K562 (cell line): Measurements from ENCODE around the gene NRCAM. TPM values are rescaled to one million over a fixed set of nuclear protein-coding genes. Genes with fewer than 3 reads are reported as not detected.

Experiments used
- ATAC-seq: fragments of 200-7000 bp; cut with Tn5 transposase; 3 replicates; pipeline ENCODE4 v1.9.1; 2020; ENCODE audit warnings: moderate library complexity
- BruUV-seq: library from RNA; stranded (reverse); fragments of 400-500 nt; replicated peaks from 2 replicates; lab custom pipeline; 2021; lab: Mats Ljungman, UMichigan
- CTCF ChIA-PET: fragments of 300-600 bp; formaldehyde crosslinking; extraction: SDS; loops from one replicate; lab custom pipeline; 2021; ENCODE audit warnings: low intra/inter-chr PET ratio; lab: Yijun Ruan, JAX
- POLR2A ChIA-PET: fragments of 300-600, 350-650 bp; sonication (Branson Sonifier 250); formaldehyde crosslinking; extraction: SDS; loops from one replicate; lab custom pipeline; 2021; ENCODE audit warnings: antibody characterized with exemption, inconsistent platforms; lab: Yijun Ruan, JAX
- DNase-seq, 4 experiments: peaks; one replicate each; pipeline versions ENCODE4 v3.0.0 to v3.0.0-alpha.2; 2011 to 2018; ENCODE audit warnings: low spot score in 3 of 4, mixed read lengths in 3 of 4; ENCODE audit errors: extremely low read depth in 1 of 4
- FAIRE-seq: peaks from 2 replicates; lab custom pipeline; 2011; peaks lifted over from hg19 to GRCh38; lab: Jason Lieb, UNC
- H2AFZ ChIP-seq: 2 replicates; pipeline ENCODE4 v1.6.0; 2011; ENCODE audit warnings: low read depth, low read length, control low read depth, inconsistent platforms
- H3K27ac ChIP-seq: fragments of 200-600 bp; 3 replicates; pipeline ENCODE4 v1.8.0; 2011; ENCODE audit warnings: low read depth, mild to moderate bottlenecking, control low read depth, inconsistent platforms, low read length, moderate library complexity, mixed read lengths; ENCODE audit errors: extremely low read depth
- H3K27me3 ChIP-seq, 2 experiments: fragments of 300-600 bp in 1 of 2; 2 replicates in 1 of 2; 3 replicates in 1 of 2; pipeline versions ENCODE4 v1.6.0 to v1.8.0; 2011; ENCODE audit warnings: inconsistent platforms in 2 of 2, low read length in 2 of 2, mild to moderate bottlenecking in 1 of 2, mixed read lengths in 1 of 2, moderate library complexity in 1 of 2; ENCODE audit not compliant: control insufficient read depth in 2 of 2, insufficient read depth in 2 of 2
- H3K36me3 ChIP-seq: fragments of 300-600 bp; 3 replicates; pipeline ENCODE4 v1.8.0; 2011; ENCODE audit warnings: mild to moderate bottlenecking, low read length, inconsistent platforms; ENCODE audit not compliant: control insufficient read depth, insufficient read depth
- H3K4me1 ChIP-seq, 2 experiments: fragments of 200-600 bp in 1 of 2; replicated peaks in 1 of 2; 2 replicates in 1 of 2; 3 replicates in 1 of 2; pipeline versions ENCODE4 v1.5.1 to v1.8.0; 2011; ENCODE audit warnings: inconsistent platforms in 2 of 2, low read length in 2 of 2, mild to moderate bottlenecking in 1 of 2, mixed read lengths in 1 of 2, moderate library complexity in 1 of 2; ENCODE audit not compliant: control insufficient read depth in 2 of 2, insufficient read depth in 2 of 2
- H3K4me2 ChIP-seq: 2 replicates; pipeline ENCODE4 v1.6.1; 2011; ENCODE audit warnings: low read length, control low read depth, inconsistent platforms, mixed read lengths; ENCODE audit not compliant: insufficient read depth
- H3K4me3 ChIP-seq: fragments of 200-600 bp; sonication (generic), shearing (Covaris generic); 2 replicates; pipeline ENCODE4 v1.5.1; 2016; ENCODE audit warnings: control low read depth, inconsistent platforms
- H3K79me2 ChIP-seq: fragments of 200-600 bp; 3 replicates; pipeline ENCODE4 v1.8.0; 2011; ENCODE audit warnings: low read length, inconsistent platforms; ENCODE audit not compliant: control insufficient read depth, insufficient read depth
- H3K9ac ChIP-seq, 2 experiments: 2 replicates each; pipeline versions ENCODE4 v1.6.0 to v1.6.1; 2011; ENCODE audit warnings: low read depth in 2 of 2, low read length in 2 of 2, control low read depth in 1 of 2, inconsistent platforms in 1 of 2, mild to moderate bottlenecking in 1 of 2, mixed read lengths in 1 of 2; ENCODE audit not compliant: insufficient read depth in 1 of 2
- H3K9me1 ChIP-seq: one replicate; pipeline ENCODE4 v1.6.0; 2011; ENCODE audit warnings: inconsistent platforms, mild to moderate bottlenecking, low read length, moderate library complexity; ENCODE audit not compliant: control insufficient read depth, insufficient read depth
- H3K9me3 ChIP-seq: replicated peaks from 2 replicates; pipeline ENCODE4 v1.5.1; 2011; ENCODE audit warnings: low read depth, low read length, inconsistent platforms; ENCODE audit not compliant: control insufficient read depth, insufficient read depth
- H4K20me1 ChIP-seq: replicated peaks from 2 replicates; pipeline ENCODE4 v1.6.1; 2011; ENCODE audit warnings: low read length, inconsistent platforms, mixed read lengths; ENCODE audit not compliant: control insufficient read depth, insufficient read depth
- CC2D1A ChIP-seq: fragments of 450-650 bp; IDR thresholded peaks from 2 replicates; pipeline ENCODE4 v1.6.1; 2017; ENCODE audit warnings: mild to moderate bottlenecking
- CTCF ChIP-seq, 3 experiments: IDR thresholded peaks in 2 of 3; conservative IDR thresholded peaks in 1 of 3; 2 replicates each; pipeline ENCODE4 v1.5.1; 2011 to 2012; ENCODE audit warnings: low read length in 3 of 3, mild to moderate bottlenecking in 3 of 3, control low read depth in 2 of 3, improper control_type of control experiment in 1 of 3, inconsistent platforms in 1 of 3, low read depth in 1 of 3, mixed read lengths in 1 of 3, moderate library complexity in 1 of 3; ENCODE audit not compliant: insufficient read depth in 2 of 3
- DIDO1 ChIP-seq: fragments of 450-650 bp; IDR thresholded peaks from 2 replicates; pipeline ENCODE4 v1.6.1; 2016; ENCODE audit warnings: low read depth, missing biosample characterization, missing genetic modification characterization
- ELK1 ChIP-seq: sonication (generic); formaldehyde crosslinking; IDR thresholded peaks from 2 replicates; pipeline ENCODE4 v1.8.1; 2022; ENCODE audit warnings: missing genetic modification reagents
- GTF2B ChIP-seq: IDR thresholded peaks from 2 replicates; pipeline ENCODE4 v1.6.1; 2011; ENCODE audit not compliant: insufficient read length; ENCODE audit errors: extremely low read depth
- HCFC1 ChIP-seq: IDR thresholded peaks from 2 replicates; pipeline ENCODE4 v1.6.1; 2012; ENCODE audit warnings: low read depth, low read length, improper control_type of control experiment
- MBD2 ChIP-seq: sonication (generic); IDR thresholded peaks from 2 replicates; pipeline ENCODE4 v1.6.1; 2016; ENCODE audit warnings: low read depth, borderline replicate concordance
- MCM3 ChIP-seq: fragments of 450-650 bp; IDR thresholded peaks from 2 replicates; pipeline ENCODE4 v1.6.1; 2016
- NFRKB ChIP-seq: fragments of 450-650 bp; IDR thresholded peaks from 2 replicates; pipeline ENCODE4 v1.6.1; 2016; ENCODE audit warnings: low read depth
- THRA ChIP-seq: fragments of 450-650 bp; IDR thresholded peaks from 2 replicates; pipeline ENCODE4 v1.6.1; 2017; ENCODE audit warnings: mild to moderate bottlenecking, moderate library complexity
- XRCC4 ChIP-seq: IDR thresholded peaks from one replicate; pipeline ENCODE4 v1.6.1; 2011; ENCODE audit not compliant: insufficient read depth, insufficient read length; ENCODE audit errors: extremely low read depth
- ZBTB12 ChIP-seq: fragments of 250-450 bp; sonication (Bioruptor Pico); IDR thresholded peaks from 2 replicates; pipeline ENCODE4 v1.4.0; 2020
- ZBTB5 ChIP-seq: fragments of 450-650 bp; IDR thresholded peaks from 2 replicates; pipeline ENCODE4 v1.6.1; 2017; ENCODE audit warnings: antibody characterized with exemption
- ZFP36 ChIP-seq: fragments of 150-350 bp; IDR thresholded peaks from 2 replicates; pipeline ENCODE4 v1.6.1; 2018; ENCODE audit warnings: low read length, low read depth; ENCODE audit not compliant: partially characterized antibody
- ZNF696 ChIP-seq: fragments of 250-450 bp; sonication (Bioruptor Pico); conservative IDR thresholded peaks from 2 replicates; pipeline ENCODE4 v1.4.0; 2020; ENCODE audit warnings: mild to moderate bottlenecking, moderate library complexity
- in situ Hi-C: fragments of 300-500 bp; cut with MboI; formaldehyde crosslinking; loops from 4 replicates; pipeline ENCODE4 v1.15.0; 2018; ENCODE audit warnings: inconsistent platforms, mixed read lengths
- intact Hi-C: fragments of 100-400 bp; cut with micrococcal nuclease; formaldehyde crosslinking; loops from 2 replicates; pipeline ENCODE4 v1.14.2; 2022
- polyA plus RNA-seq, 8 experiments: library from polyadenylated mRNA; depleted of rRNA in 4 of 8; stranded (reverse) in 5 of 8; unstranded in 3 of 8; fragments of >200 nt; fragmentation: Nextera tagmentation in 2 of 8; fragmentation: Illumina TruSeq in 1 of 8; extraction: Ambion mirVana in 2 of 8; extraction: Trizol in 1 of 8; gene quantifications; 2 replicates each; pipeline versions ENCODE4 v1.2.1 to v1.2.3, GENCODE V29; 2011 to 2014; ENCODE audit warnings: inconsistent platforms in 1 of 8, missing spikeins in 1 of 8
- total RNA-seq, 7 experiments: library from RNA; depleted of rRNA in 6 of 7; stranded (reverse); fragments of >200 nt in 6 of 7; fragmentation: Illumina TruSeq in 2 of 7; extraction: Trizol in 2 of 7; gene quantifications; 2 replicates each; pipeline versions ENCODE4 v1.2.1 to v1.2.3, GENCODE V29; 2011 to 2021; ENCODE audit warnings: low replicate concordance in 1 of 7

Gene NRCAM
- total and polyA plus RNA-seq, 9 of the 15 experiments (the other 6 are each of a cell fraction or from before 2014, with no cell fraction given) = 0.03 to 0.54 (median 0.12) TPM; not detected in 1

- TF ChIP-seq ZBTB12 (no peak), CC2D1A (no peak), HCFC1 (no peak), ZBTB5 (no peak), ZFP36 (no peak), ZNF696 (no peak), NFRKB (no peak), DIDO1 (tag) (no peak)
Observed at GRCh38 chr7:108382932-108383331, 73.3 kb downstream of the NRCAM start (continued).

GRCh38 chr7:108380517-108380916 lies 75.7 kb downstream of the NRCAM start:
- FAIRE-seq = no peak
- no peaks in the 10 kb centered on the region for H3K79me2 ChIP-seq
- in situ Hi-C loops (no loop called here), intact Hi-C loops (loop anchor here (10.0 kb wide), 1 partner anchor 114 kb away; no protein-coding TSS in a partner anchor)
- ChIA-PET CTCF (no interaction called here), POLR2A (no interaction called here)
- H3K4me1 ChIP-seq = no peaks in the 10 kb centered on the region
- no peak for ATAC-seq
- no peak overlapping the region for H2AFZ ChIP-seq
- H3K9ac ChIP-seq = no peak overlapping the region
- H3K9me3 ChIP-seq = no peaks in the 10 kb centered on the region
- peaks cover 2 to 9% of the 10 kb centered on the region in 2 experiments; a peak in 2 of 5 replicates for H3K27me3 ChIP-seq
- no peak overlapping the region for H3K4me2 ChIP-seq
- H3K4me3 ChIP-seq = no peak overlapping the region
- no peaks in the 10 kb centered on the region for H4K20me1 ChIP-seq
- H3K9me1 ChIP-seq = no peaks in the 10 kb centered on the region
- H3K36me3 ChIP-seq = no peaks in the 10 kb centered on the region
- H3K27ac ChIP-seq = no peak overlapping the region
- BruUV-seq = no TSS peak
- no peak for DNase-seq
- TF ChIP-seq MBD2 (no peak), ELK1 (CRISPR knock-in tag) (no peak), GTF2B (no peak), THRA (no peak), XRCC4 (no peak), CTCF (IDR thresholded peaks at IDR 0.05 in 2 of 3, conservative IDR thresholded peaks at IDR 0.05 in 1 of 3; ENCODE audit: insufficient read depth in 2 of 3, low read depth in 1 of 3, low read length in 3 of 3) (no peak), MCM3 (no peak)
